BJ (cell line): ENCODE results near the gene B3GNT8. TPM values are rescaled to one million over a fixed set of nuclear protein-coding genes. Genes with fewer than 3 reads are reported as not detected.

Experiments
- CTCF ChIA-PET: fragments of 350-600 bp; formaldehyde crosslinking; extraction: SDS; loops from one replicate; lab custom pipeline; 2021; ENCODE audit warnings: antibody characterized with exemption, inconsistent platforms; lab: Yijun Ruan, JAX
- POLR2A ChIA-PET: fragments of 300-600 bp; sonication (Branson Sonifier 250); formaldehyde crosslinking; extraction: SDS; loops from one replicate; lab custom pipeline; 2021; ENCODE audit warnings: antibody characterized with exemption; lab: Charles Lee
- DNase-seq: peaks from one replicate; pipeline ENCODE4 v3.0.0-alpha.2; 2011; ENCODE audit warnings: low read depth
- H3K27me3 ChIP-seq: 2 replicates; pipeline ENCODE4 v1.6.0; 2011; ENCODE audit warnings: low read length; ENCODE audit not compliant: control insufficient read depth, insufficient read depth
- H3K36me3 ChIP-seq: 2 replicates; pipeline ENCODE4 v1.5.1; 2011; ENCODE audit warnings: low read length; ENCODE audit not compliant: control insufficient read depth, insufficient read depth
- H3K4me3 ChIP-seq: 2 replicates; pipeline ENCODE4 v1.5.1; 2011; ENCODE audit warnings: low read depth, mild to moderate bottlenecking, control low read depth, low read length
- polyA plus RNA-seq: library from polyadenylated mRNA; depleted of rRNA; stranded (reverse); fragments of >200 nt; gene quantifications from 2 replicates; pipeline ENCODE4 v1.2.3, GENCODE V29; 2011
- TF ChIP-seq, protein P1 (sequence below): IDR thresholded peaks from 2 replicates; pipeline ENCODE4 v1.5.1; 2011; ENCODE audit warnings: low read depth, mild to moderate bottlenecking, control low read depth, inconsistent platforms, low read length, moderate library complexity; ENCODE audit not compliant: insufficient read depth

Gene B3GNT8
- polyA plus RNA-seq, 1 experiment: 0.36 TPM

DNA sequence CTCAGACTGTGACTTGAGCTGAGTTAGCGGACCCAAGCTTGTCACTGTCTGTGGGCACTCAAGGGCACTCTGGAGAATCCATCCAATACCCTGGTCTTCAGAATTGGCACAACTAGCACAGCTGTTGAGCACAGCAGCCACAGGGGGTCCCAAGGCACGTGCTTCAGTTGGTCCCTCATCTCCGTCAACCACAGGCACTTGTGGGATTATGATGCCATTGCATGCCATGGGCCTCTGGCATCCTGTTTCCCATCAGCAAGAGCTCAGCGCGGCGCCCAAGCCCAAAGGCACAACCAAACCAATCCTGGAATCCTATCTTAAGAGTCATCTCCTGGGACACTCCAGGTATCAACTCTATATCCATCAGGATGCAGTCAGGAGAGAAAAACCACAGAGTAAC, 3.7 kb upstream of the B3GNT8 start:
- ChIA-PET POLR2A (no interaction called here), CTCF (interaction anchor here (1.1 to 2.1 kb wide), 4 partner anchors 109 to 229 kb away, joined by 3 to 7 read pairs (median 4); no protein-coding TSS in a partner anchor)
- Histone ChIP-seq H3K36me3 (peaks cover 16% of the 10 kb centered on the region), H3K27me3 (no peaks in the 10 kb centered on the region), H3K4me3 (no peak overlapping the region)
- TF ChIP-seq, protein P1, sequence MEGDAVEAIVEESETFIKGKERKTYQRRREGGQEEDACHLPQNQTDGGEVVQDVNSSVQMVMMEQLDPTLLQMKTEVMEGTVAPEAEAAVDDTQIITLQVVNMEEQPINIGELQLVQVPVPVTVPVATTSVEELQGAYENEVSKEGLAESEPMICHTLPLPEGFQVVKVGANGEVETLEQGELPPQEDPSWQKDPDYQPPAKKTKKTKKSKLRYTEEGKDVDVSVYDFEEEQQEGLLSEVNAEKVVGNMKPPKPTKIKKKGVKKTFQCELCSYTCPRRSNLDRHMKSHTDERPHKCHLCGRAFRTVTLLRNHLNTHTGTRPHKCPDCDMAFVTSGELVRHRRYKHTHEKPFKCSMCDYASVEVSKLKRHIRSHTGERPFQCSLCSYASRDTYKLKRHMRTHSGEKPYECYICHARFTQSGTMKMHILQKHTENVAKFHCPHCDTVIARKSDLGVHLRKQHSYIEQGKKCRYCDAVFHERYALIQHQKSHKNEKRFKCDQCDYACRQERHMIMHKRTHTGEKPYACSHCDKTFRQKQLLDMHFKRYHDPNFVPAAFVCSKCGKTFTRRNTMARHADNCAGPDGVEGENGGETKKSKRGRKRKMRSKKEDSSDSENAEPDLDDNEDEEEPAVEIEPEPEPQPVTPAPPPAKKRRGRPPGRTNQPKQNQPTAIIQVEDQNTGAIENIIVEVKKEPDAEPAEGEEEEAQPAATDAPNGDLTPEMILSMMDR: no peak
- DNase-seq: no peak

- no peak for DNase-seq
- POLR2A ChIA-PET: interaction anchor here (0.7 kb wide), 1 partner anchor 11 kb away, joined by 4 read pairs; no protein-coding TSS in a partner anchor
These were observed 1.3 kb upstream of the B3GNT8 start for GRCh38 chr19:41428481-41428859.

GRCh38 chr19:41427647-41428480, 690 bp upstream of the B3GNT8 start:
- peaks cover 22% of the 10 kb centered on the region for H3K36me3 ChIP-seq
- no peak for DNase-seq
- ChIA-PET CTCF (interaction anchor here (1.0 to 2.4 kb wide), 5 partner anchors 11 to 119 kb away, joined by 5 to 10 read pairs (median 6); partner anchors contain the start of gene DMAC2), POLR2A (interaction anchor here (0.7 kb wide), 1 partner anchor 75 kb away, joined by 13 read pairs; no protein-coding TSS in a partner anchor)
- H3K27me3 ChIP-seq: no peaks in the 10 kb centered on the region
- H3K4me3 ChIP-seq: peak overlapping the region; percentile 52
- TF ChIP-seq, protein P1: no peak

More at GRCh38 chr19:41428481-41428859, 1.3 kb upstream of the B3GNT8 start:
- Histone ChIP-seq H3K36me3 (peaks cover 21% of the 10 kb centered on the region), H3K4me3 (no peak overlapping the region; the same call in 1 of the 2 replicates), H3K27me3 (no peaks in the 10 kb centered on the region)
- CTCF ChIA-PET: interaction anchor here (1.0 to 2.4 kb wide), 3 partner anchors 10 to 20 kb away, joined by 3 to 10 read pairs (median 6); partner anchors contain the start of gene DMAC2
- TF ChIP-seq, protein P1: no peak

GRCh38 chr19:41426116-41426841, 895 bp downstream of the B3GNT8 start:
- peaks cover 21% of the 10 kb centered on the region for H3K36me3 ChIP-seq
- peak overlapping the region; percentile 52 for H3K4me3 ChIP-seq
- TF ChIP-seq, protein P1: no peak
- no peaks in the 10 kb centered on the region for H3K27me3 ChIP-seq
- ChIA-PET CTCF (interaction anchor here (0.6 to 2.4 kb wide), 6 partner anchors 8 to 168 kb away, joined by 3 to 10 read pairs (median 6); partner anchors contain the start of gene DMAC2), POLR2A (no interaction called here)
- no peak for DNase-seq
